GM23248 (cell line): ENCODE measurements around the gene CYP2U1.

ENCODE experiments used
- EZH2 ChIP-seq: fragments of 200-600 bp; sonication (generic); IDR thresholded peaks from 2 replicates; pipeline ENCODE4 v1.6.1; 2018; ENCODE audit warnings: antibody characterized with exemption, mild to moderate bottlenecking; ENCODE audit not compliant: insufficient read depth, poor library complexity, severe bottlenecking
- EZH2phosphoT487 ChIP-seq: fragments of 200-600 bp; sonication (generic); IDR thresholded peaks from 2 replicates; pipeline ENCODE4 v1.6.1; 2018; ENCODE audit warnings: antibody characterized with exemption, moderate library complexity, mild to moderate bottlenecking, low read depth; ENCODE audit not compliant: insufficient read depth

DNA sequence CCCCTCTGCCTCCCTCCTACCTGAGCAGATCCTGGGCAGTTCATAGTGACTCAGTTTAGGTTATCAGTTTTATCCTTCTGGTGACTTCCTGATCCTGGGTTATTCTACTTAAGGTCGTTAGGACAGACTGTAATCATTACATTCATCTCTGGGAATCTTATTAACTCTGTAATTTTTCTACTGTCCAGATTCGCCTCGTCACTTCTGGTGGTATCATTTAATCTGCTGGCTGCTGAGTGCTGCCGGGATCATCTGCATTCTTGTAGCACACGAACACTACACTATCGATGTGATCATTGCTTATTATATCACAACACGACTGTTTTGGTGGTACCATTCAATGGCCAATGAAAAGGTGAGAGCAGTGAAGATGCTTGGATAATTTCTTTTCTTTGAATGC lies 23.0 kb upstream of the CYP2U1 start:
- no peak for TF ChIP-seq EZH2phosphoT487
- no peak for TF ChIP-seq EZH2
